B cell (primary cell): ENCODE measurements around the gene GPR35. TPM values are rescaled to one million over a fixed set of nuclear protein-coding genes. Genes with fewer than 3 reads are reported as not detected.

ENCODE experiments used
- ATAC-seq: fragments of 200-7000 bp; cut with Tn5 transposase; one replicate; pipeline ENCODE4 v1.10.0; 2021; ENCODE audit warnings: low read depth, mild to moderate bottlenecking, moderate number of reproducible peaks, moderate library complexity
- CTCF ChIA-PET: fragments of 350-600 bp; sonication (Branson Sonifier 250); formaldehyde crosslinking; loops from one replicate; lab custom pipeline; 2021; ENCODE audit warnings: antibody characterized with exemption, inconsistent platforms; lab: Charles Lee
- POLR2A ChIA-PET: fragments of 350-600 bp; sonication (Branson Sonifier 250); formaldehyde crosslinking; loops from one replicate; lab custom pipeline; 2021; ENCODE audit warnings: antibody characterized with exemption; lab: Charles Lee
- DNase-seq: peaks from one replicate; pipeline ENCODE4 v3.0.0; 2013
- H2AFZ ChIP-seq: 2 replicates; pipeline ENCODE4 v1.6.1; 2012; ENCODE audit warnings: mild to moderate bottlenecking, low read depth, low read length; ENCODE audit not compliant: insufficient read depth, poor library complexity, severe bottlenecking
- H3K27ac ChIP-seq, 2 donors: 1 replicate in 1 of 2; 2 replicates in 1 of 2; pipeline ENCODE4 v1.5.1; 2012 to 2013; ENCODE audit warnings: low read length in 2 of 2, mild to moderate bottlenecking in 2 of 2, moderate library complexity in 1 of 2
- H3K27me3 ChIP-seq, 4 experiments: fragments of 200-600 bp in 1 of 4; sonication (generic) in 1 of 4; replicated peaks in 1 of 4; 1 replicate in 2 of 4; 2 replicates in 2 of 4; pipeline versions ENCODE4 v1.6.1 to v1.7.0; 2013 to 2016; ENCODE audit warnings: low read length in 3 of 4, mild to moderate bottlenecking in 2 of 4, mixed read lengths in 1 of 4, moderate library complexity in 1 of 4; ENCODE audit not compliant: insufficient read depth in 4 of 4, control insufficient read depth in 3 of 4; ENCODE audit errors: control extremely low read depth in 1 of 4
- H3K36me3 ChIP-seq, 2 experiments: replicated peaks in 1 of 2; 1 replicate in 1 of 2; 2 replicates in 1 of 2; pipeline versions ENCODE4 v1.6.1 to v1.7.1; 2013; ENCODE audit warnings: low read length in 1 of 2; ENCODE audit not compliant: insufficient read depth in 2 of 2, control insufficient read depth in 1 of 2; ENCODE audit errors: control extremely low read depth in 1 of 2, extremely low read depth in 1 of 2
- H3K4me1 ChIP-seq, 2 donors: fragments of 200-600 bp in 1 of 2; sonication (generic) in 1 of 2; 1 replicate in 1 of 2; 2 replicates in 1 of 2; pipeline versions ENCODE4 v1.5.1 to v1.6.1; 2013 to 2017; ENCODE audit warnings: low read length in 2 of 2; ENCODE audit not compliant: control insufficient read depth in 2 of 2, insufficient read depth in 2 of 2
- H3K4me2 ChIP-seq: replicated peaks from 2 replicates; pipeline ENCODE3; 2012; ENCODE audit warnings: mild to moderate bottlenecking, low read depth, low read length; ENCODE audit not compliant: poor library complexity, severe bottlenecking
- H3K4me3 ChIP-seq, 5 experiments: fragments of 200-600 bp in 1 of 5; sonication (generic) in 1 of 5; 1 replicate in 3 of 5; 2 replicates in 2 of 5; pipeline versions ENCODE4 v1.5.1 to v1.7.0; 2011 to 2016; ENCODE audit warnings: low read length in 4 of 5, mild to moderate bottlenecking in 4 of 5, low read depth in 2 of 5, control low read depth in 1 of 5, moderate library complexity in 1 of 5; ENCODE audit not compliant: insufficient read depth in 1 of 5; ENCODE audit errors: control extremely low read depth in 1 of 5, extremely low read depth in 1 of 5
- H3K79me2 ChIP-seq: fragments of 200-600 bp; sonication (generic); one replicate; pipeline ENCODE4 v1.6.0; 2016; ENCODE audit warnings: low read length; ENCODE audit not compliant: control insufficient read depth, insufficient read depth
- H3K9ac ChIP-seq: fragments of 200-600 bp; sonication (generic); 2 replicates; pipeline ENCODE4 v1.6.1; 2017; ENCODE audit warnings: mild to moderate bottlenecking, low read length, moderate library complexity
- H3K9me3 ChIP-seq, 3 donors: one replicate each; pipeline versions ENCODE4 v1.6.1 to v1.7.1; 2013; ENCODE audit warnings: low read length in 2 of 3; ENCODE audit not compliant: control insufficient read depth in 2 of 3, insufficient read depth in 1 of 3; ENCODE audit errors: control extremely low read depth in 1 of 3
- H4K20me1 ChIP-seq: 2 replicates; pipeline ENCODE4 v1.6.0; 2012; ENCODE audit warnings: mild to moderate bottlenecking, low read length; ENCODE audit not compliant: insufficient read depth, control insufficient read depth, poor library complexity, severe bottlenecking
- H3K27ac Mint-ChIP-seq: one replicate; pipeline ENCODE4 v1.8.0; 2021; ENCODE audit warnings: mixed read lengths
- H3K27me3 Mint-ChIP-seq: one replicate; pipeline ENCODE4 v1.8.0; 2021; ENCODE audit warnings: mixed read lengths
- H3K4me1 Mint-ChIP-seq: one replicate; pipeline ENCODE4 v1.8.0; 2021; ENCODE audit warnings: mixed read lengths
- H3K4me3 Mint-ChIP-seq: one replicate; pipeline ENCODE4 v1.8.0; 2021; ENCODE audit warnings: mixed read lengths
- H3K9me3 Mint-ChIP-seq: one replicate; pipeline ENCODE4 v1.8.0; 2022; ENCODE audit warnings: mixed read lengths; ENCODE audit not compliant: insufficient read depth
- CTCF ChIP-seq: fragments of 200-600 bp; IDR thresholded peaks from one replicate; pipeline ENCODE4 v1.8.0; 2022; ENCODE audit warnings: antibody characterized with exemption, mild to moderate bottlenecking
- EZH2 ChIP-seq: IDR thresholded peaks from 2 replicates; pipeline ENCODE4 v1.6.1; 2012; ENCODE audit warnings: borderline replicate concordance, low read depth, mild to moderate bottlenecking, moderate library complexity, low read length; ENCODE audit not compliant: insufficient read depth, poor library complexity, severe bottlenecking
- WGBS: methylation state at CpG from one replicate; pipeline ENCODE4 v1.1.5; 2013; ENCODE audit warnings: missing lambda C conversion rate; ENCODE audit not compliant: insufficient coverage; 5-methylcytosine and 5-hydroxymethylcytosine counted together
- intact Hi-C: fragments of 100-400 bp; cut with micrococcal nuclease; formaldehyde crosslinking; loops from one replicate; pipeline ENCODE4 v1.10.0; 2022
- polyA plus RNA-seq: library from polyadenylated mRNA; depleted of rRNA; stranded (reverse); fragments of >200 nt; gene quantifications from 2 replicates; pipeline ENCODE4 v1.2.3, GENCODE V29; 2012
- total RNA-seq, 2 donors: library from RNA; stranded (reverse); fragments of 120-200 nt in 1 of 2; gene quantifications; 1 replicate in 1 of 2; 2 replicates in 1 of 2; pipeline versions ENCODE4 v1.2.3 to v1.2.4, GENCODE V29; 2013 to 2022

GPR35 gene
- total and polyA plus RNA-seq, 2 donors (not counting 1 experiment from before 2014, with no cell fraction given), result 1.8 to 9.6 TPM

GRCh38 chr2:240623531-240624010, 1.7 kb upstream of the GPR35 start:
- H3K9me3 ChIP-seq, result peaks cover 0 to 6% (median 0%) of the 10 kb centered on the region in 3 donors
- H3K27me3 ChIP-seq, result peaks cover 0 to 10% (median 3%) of the 10 kb centered on the region in 4 experiments
- no peak overlapping the region for H3K27ac Mint-ChIP-seq
- H2AFZ ChIP-seq, result no peak overlapping the region
- H3K4me2 ChIP-seq, result no peak overlapping the region
- CTCF ChIA-PET, result no interaction called here
- intact Hi-C loops, result no loop called here
- peaks cover 41 to 48% of the 10 kb centered on the region in 2 donors for H3K4me1 ChIP-seq
- no peak overlapping the region for H3K27ac ChIP-seq
- H3K4me3 Mint-ChIP-seq, result no peak overlapping the region
- DNase-seq, result no peak
- no peaks in the 10 kb centered on the region for H3K79me2 ChIP-seq
- ATAC-seq, result no peak
- H3K4me3 ChIP-seq, result no peak overlapping the region
- H3K9ac ChIP-seq, result no peak overlapping the region
- no peaks in the 10 kb centered on the region for H3K36me3 ChIP-seq
- H4K20me1 ChIP-seq, result no peaks in the 10 kb centered on the region
- POLR2A ChIA-PET, result no interaction called here
- TF ChIP-seq EZH2 (no peak), CTCF (no peak)
- peaks cover 15% of the 10 kb centered on the region for H3K27me3 Mint-ChIP-seq
- WGBS, result 78% methylated on average over 8 of the region's 10 CpGs
- H3K9me3 Mint-ChIP-seq, result no peaks in the 10 kb centered on the region
- H3K4me1 Mint-ChIP-seq, result peaks cover 11% of the 10 kb centered on the region

GRCh38 chr2:240624011-240624949, 1.0 kb upstream of the GPR35 start:
- Histone ChIP-seq H3K9me3 (peaks cover 0 to 6% (median 0%) of the 10 kb centered on the region in 3 donors), H3K27ac (no peak overlapping the region), H4K20me1 (no peaks in the 10 kb centered on the region), H3K9ac (peak overlapping the region; percentile 6), H3K79me2 (no peaks in the 10 kb centered on the region), H2AFZ (no peak overlapping the region), H3K4me2 (peak overlapping the region; percentile 57), H3K4me3 (no peak overlapping the region), H3K36me3 (no peaks in the 10 kb centered on the region), H3K4me1 (peaks cover 41 to 48% of the 10 kb centered on the region in 2 donors), H3K27me3 (peaks cover 0 to 10% (median 3%) of the 10 kb centered on the region in 4 experiments)
- Mint-ChIP-seq H3K4me3 (no peak overlapping the region), H3K27ac (no peak overlapping the region), H3K9me3 (no peaks in the 10 kb centered on the region), H3K27me3 (peaks cover 15% of the 10 kb centered on the region), H3K4me1 (peaks cover 11% of the 10 kb centered on the region)
- 67% methylated on average over 21 of the region's 24 CpGs for WGBS
- POLR2A ChIA-PET, result no interaction called here
- CTCF ChIA-PET, result interaction anchor here (0.7 kb wide), 1 partner anchor 111 kb away, joined by 3 read pairs; no protein-coding TSS in a partner anchor
- ATAC-seq (no peak), DNase-seq (no peak)
- intact Hi-C loops, result no loop called here
- TF ChIP-seq CTCF (no peak), EZH2 (no peak)
